Neuronal stem cell (in vitro differentiated cells): ENCODE results near the gene GPR55.

Experiments
- DNase-seq: peaks from one replicate; pipeline ENCODE4 v3.0.0-alpha.2; 2013; ENCODE audit warnings: low spot score
- H2AFZ ChIP-seq: one replicate; pipeline ENCODE4 v1.6.1; 2013; ENCODE audit warnings: mild to moderate bottlenecking, low read length, inconsistent platforms
- H2AK5ac ChIP-seq: 2 replicates; pipeline ENCODE4 v1.6.1; 2013; ENCODE audit warnings: low read depth, mild to moderate bottlenecking, inconsistent platforms, low read length, moderate library complexity, mixed read lengths
- H2BK120ac ChIP-seq: 2 replicates; pipeline ENCODE4 v1.6.1; 2013; ENCODE audit warnings: low read depth, mild to moderate bottlenecking, inconsistent platforms, low read length, moderate library complexity, mixed read lengths
- H2BK12ac ChIP-seq: one replicate; pipeline ENCODE4 v1.6.1; 2013; ENCODE audit warnings: low read length, inconsistent platforms
- H2BK15ac ChIP-seq: 2 replicates; pipeline ENCODE4 v1.6.1; 2013; ENCODE audit warnings: mild to moderate bottlenecking, low read length, inconsistent platforms, mixed read lengths
- H2BK5ac ChIP-seq: one replicate; pipeline ENCODE4 v1.6.1; 2013; ENCODE audit warnings: inconsistent platforms, mild to moderate bottlenecking, low read length, moderate library complexity
- H3K14ac ChIP-seq: one replicate; pipeline ENCODE4 v1.6.1; 2013; ENCODE audit warnings: low read length, inconsistent platforms
- H3K18ac ChIP-seq: 2 replicates; pipeline ENCODE4 v1.6.1; 2013; ENCODE audit warnings: low read length, inconsistent platforms
- H3K23ac ChIP-seq: 2 replicates; pipeline ENCODE4 v1.6.1; 2013; ENCODE audit warnings: low read depth, mild to moderate bottlenecking, mixed read lengths, low read length, inconsistent platforms; ENCODE audit not compliant: poor library complexity
- H3K27ac ChIP-seq: replicated peaks from 3 replicates; pipeline ENCODE4 v1.5.1; 2013; ENCODE audit warnings: low read length, inconsistent platforms
- H3K27me3 ChIP-seq, 3 experiments: 2 replicates each; pipeline ENCODE4 v1.6.1; 2013; ENCODE audit warnings: low read length in 3 of 3, mild to moderate bottlenecking in 2 of 3, inconsistent platforms in 1 of 3, low read depth in 1 of 3, mixed read lengths in 1 of 3, moderate library complexity in 1 of 3; ENCODE audit not compliant: control insufficient read depth in 3 of 3, insufficient read depth in 3 of 3
- H3K36me3 ChIP-seq, 2 donors: replicated peaks in 1 of 2; 2 replicates each; pipeline ENCODE4 v1.6.1; 2013; ENCODE audit warnings: low read length in 2 of 2; ENCODE audit not compliant: control insufficient read depth in 2 of 2, insufficient read depth in 2 of 2
- H3K4ac ChIP-seq: 2 replicates; pipeline ENCODE4 v1.6.1; 2013; ENCODE audit warnings: inconsistent platforms, mild to moderate bottlenecking, low read length, moderate library complexity
- H3K4me1 ChIP-seq, 2 donors: 1 replicate in 1 of 2; 2 replicates in 1 of 2; pipeline ENCODE4 v1.6.1; 2013; ENCODE audit warnings: low read length in 2 of 2, low read depth in 1 of 2; ENCODE audit not compliant: control insufficient read depth in 2 of 2, insufficient read depth in 1 of 2
- H3K4me2 ChIP-seq: one replicate; pipeline ENCODE4 v1.6.1; 2013; ENCODE audit warnings: mild to moderate bottlenecking, low read length, inconsistent platforms; ENCODE audit not compliant: insufficient read depth, poor library complexity, severe bottlenecking
- H3K4me3 ChIP-seq, 2 donors: 2 replicates each; pipeline ENCODE4 v1.5.1; 2013; ENCODE audit warnings: low read length in 2 of 2, mild to moderate bottlenecking in 2 of 2, inconsistent platforms in 1 of 2, moderate library complexity in 1 of 2
- H3K79me1 ChIP-seq: one replicate; pipeline ENCODE4 v1.6.1; 2013; ENCODE audit warnings: low read depth, mild to moderate bottlenecking, inconsistent platforms, low read length, moderate library complexity
- H3K9ac ChIP-seq: one replicate; pipeline ENCODE4 v1.6.1; 2013; ENCODE audit warnings: mild to moderate bottlenecking, low read depth, low read length, inconsistent platforms; ENCODE audit not compliant: poor library complexity
- H3K9me3 ChIP-seq, 2 donors: replicated peaks in 1 of 2; 2 replicates each; pipeline versions ENCODE3 to v1.6.1; 2013; ENCODE audit warnings: low read length in 2 of 2, mild to moderate bottlenecking in 2 of 2, inconsistent platforms in 1 of 2, low read depth in 1 of 2, mixed read lengths in 1 of 2, moderate library complexity in 1 of 2; ENCODE audit not compliant: control insufficient read depth in 2 of 2, insufficient read depth in 1 of 2
- H4K8ac ChIP-seq: one replicate; pipeline ENCODE4 v1.6.1; 2013; ENCODE audit warnings: low read depth, mild to moderate bottlenecking, inconsistent platforms, low read length, moderate library complexity
- H4K91ac ChIP-seq: one replicate; pipeline ENCODE4 v1.6.1; 2013; ENCODE audit warnings: low read length, low read depth, mild to moderate bottlenecking, inconsistent platforms; ENCODE audit not compliant: poor library complexity
- WGBS, 2 donors: extraction: QIAGEN DNeasy Blood & Tissue Kit; methylation state at CpG; one replicate each; pipeline ENCODE4 v1.1.7; 2013; ENCODE audit warnings: missing lambda C conversion rate in 2 of 2, mixed read lengths in 1 of 2; ENCODE audit not compliant: insufficient read length in 2 of 2, insufficient replicate concordance in 1 of 2; ENCODE audit errors: extremely low coverage in 2 of 2; 5-methylcytosine and 5-hydroxymethylcytosine counted together

GPR55 gene

DNA sequence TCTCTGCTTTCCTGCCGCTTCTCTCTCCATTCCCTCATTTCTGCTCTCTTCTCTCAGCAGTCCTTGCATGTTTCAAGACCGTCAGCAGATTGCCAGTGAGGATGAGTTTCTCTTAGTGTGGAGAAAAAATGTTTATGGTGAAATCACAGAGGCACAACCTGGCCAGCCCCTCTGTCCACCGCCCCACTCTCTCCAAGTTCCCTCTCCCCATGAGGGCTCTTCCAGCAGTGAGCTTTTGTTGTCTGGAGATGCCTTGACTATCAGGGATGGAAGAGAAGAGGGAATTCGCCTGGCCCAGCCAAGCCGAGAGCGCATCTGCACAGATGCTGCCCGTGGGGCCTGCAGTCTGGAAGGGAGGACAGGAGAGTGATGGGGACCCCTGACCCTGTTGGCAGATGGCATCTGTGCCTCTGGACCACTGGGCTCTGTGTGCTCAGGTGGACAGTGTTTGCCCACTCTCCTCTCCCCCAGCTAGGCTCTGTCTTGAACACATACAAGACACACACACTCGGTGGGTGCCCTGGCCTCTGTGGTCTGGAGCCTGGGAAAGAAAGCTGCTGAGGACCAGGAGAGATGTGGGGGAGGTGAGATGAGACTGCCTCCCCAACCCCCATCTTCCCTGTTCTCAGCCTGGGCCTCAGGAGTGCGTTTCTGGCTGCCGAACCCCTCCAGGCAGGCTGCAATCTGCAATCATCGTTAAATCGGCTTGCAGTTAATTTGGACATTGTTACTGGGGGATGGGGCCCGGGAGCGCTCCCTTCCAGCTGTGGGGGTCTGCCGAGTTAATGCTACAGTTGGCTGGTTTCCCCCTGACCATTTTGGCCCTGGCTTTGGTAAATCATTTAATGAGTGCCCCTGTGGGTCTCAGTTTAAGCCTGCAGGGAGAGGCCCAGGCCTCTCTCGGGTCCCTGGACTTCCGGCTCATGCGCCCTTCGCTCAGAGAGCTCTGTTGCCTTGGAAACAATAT, 55.8 kb downstream of the GPR55 start:
- WGBS, 2 donors, result no CpG with 5 or more reads among the region's 19 CpGs
- no peak for DNase-seq
- peak overlapping the region; percentile 70 for H4K8ac ChIP-seq

DNA sequence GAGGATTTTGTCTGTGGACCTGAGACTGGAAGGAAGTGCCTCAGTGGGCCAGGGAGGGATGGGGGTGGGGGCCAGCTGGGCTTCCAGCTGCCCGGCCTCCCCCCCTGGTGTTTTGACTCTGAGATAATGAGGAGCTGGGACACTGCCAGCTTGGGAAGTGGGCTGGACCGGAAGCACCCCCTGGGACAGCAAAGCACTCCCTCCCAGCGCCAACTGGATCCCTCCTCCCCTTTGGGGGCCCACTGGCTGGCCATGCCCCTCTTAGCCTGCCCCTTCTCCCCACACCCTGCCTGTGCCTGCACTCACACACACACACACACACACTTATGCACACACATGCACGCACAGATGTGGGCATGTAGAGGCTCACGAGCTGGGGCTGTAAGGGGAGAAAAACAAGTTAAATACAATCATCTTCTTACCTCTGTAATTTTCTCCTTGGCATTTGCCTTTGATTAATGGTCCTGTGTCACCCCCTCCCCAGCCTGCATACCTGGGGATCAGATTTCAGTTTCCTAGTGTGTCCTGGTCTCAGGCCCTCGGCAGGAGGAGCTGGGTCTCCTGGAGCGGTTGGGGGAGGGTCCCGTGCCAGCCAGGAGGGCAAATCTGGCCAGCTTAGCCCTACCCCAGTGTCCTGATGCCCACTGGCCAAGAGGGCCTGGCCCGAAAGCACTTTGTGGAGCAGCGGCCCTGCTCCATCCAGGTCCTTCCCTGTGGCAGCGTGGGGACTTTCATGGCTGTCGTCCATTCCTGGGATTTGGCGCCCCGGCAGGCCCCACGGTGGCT, 56.7 kb downstream of the GPR55 start:
- peak overlapping the region; percentile 96 for H3K18ac ChIP-seq
- peaks cover 0 to 23% of the 10 kb centered on the region in 2 donors for H3K36me3 ChIP-seq
- H3K4me2 ChIP-seq, result peak overlapping the region; percentile 45
- peak overlapping the region; percentile 61 for H3K23ac ChIP-seq
- no peaks in the 10 kb centered on the region for H3K9me3 ChIP-seq
- H3K4me3 ChIP-seq, result no peak overlapping the region
- peaks cover 53 to 58% of the 10 kb centered on the region in 2 donors for H3K4me1 ChIP-seq
- H3K4ac ChIP-seq, result no peak overlapping the region
- H3K9ac ChIP-seq, result peak overlapping the region; percentile 27
- WGBS, 2 donors, result no CpG with 5 or more reads among the region's 15 CpGs
- H3K79me1 ChIP-seq, result peaks cover 16% of the 10 kb centered on the region
- peak overlapping the region; percentile 70 for H4K8ac ChIP-seq
- H3K27ac ChIP-seq, result peak overlapping the region; percentile 51
- H2BK5ac ChIP-seq, result peak overlapping the region; percentile 58
- peak overlapping the region; percentile 87 for H2AK5ac ChIP-seq
- H2BK120ac ChIP-seq, result no peak overlapping the region
- H2BK15ac ChIP-seq, result peak overlapping the region; percentile 69
- peak overlapping the region; percentile 57 for H3K14ac ChIP-seq
- H3K27me3 ChIP-seq, result peaks cover 0 to 4% (median 0%) of the 10 kb centered on the region in 3 experiments
- peak overlapping the region; percentile 76 for H2BK12ac ChIP-seq
- no peak overlapping the region for H2AFZ ChIP-seq
- H4K91ac ChIP-seq, result no peak overlapping the region
- DNase-seq, result no peak

More for the DNA sequence above, 55.8 kb downstream of the GPR55 start:
- peak overlapping the region; percentile 87 for H2AK5ac ChIP-seq
- peak overlapping the region; percentile 64 for H3K9ac ChIP-seq
- peak overlapping the region; percentile 56 for H4K91ac ChIP-seq
- peak overlapping the region; percentile 51 for H2BK15ac ChIP-seq
- H3K36me3 ChIP-seq, result peaks cover 3 to 31% of the 10 kb centered on the region in 2 donors
- H3K27ac ChIP-seq, result peak overlapping the region; percentile 51
- peaks cover 15% of the 10 kb centered on the region for H3K79me1 ChIP-seq
- peak overlapping the region; percentile 0 for H3K23ac ChIP-seq
- peaks cover 53 to 58% of the 10 kb centered on the region in 2 donors for H3K4me1 ChIP-seq
- H3K4me2 ChIP-seq, result peak overlapping the region; percentile 45
- no peaks in the 10 kb centered on the region for H3K9me3 ChIP-seq
- no peak overlapping the region for H3K4ac ChIP-seq
- no peaks in the 10 kb centered on the region for H3K27me3 ChIP-seq
- no peak overlapping the region for H3K4me3 ChIP-seq
- peak overlapping the region; percentile 58 for H2BK5ac ChIP-seq
- peak overlapping the region; percentile 76 for H2BK12ac ChIP-seq
- H3K14ac ChIP-seq, result peak overlapping the region; percentile 32
- no peak overlapping the region for H2BK120ac ChIP-seq
- H3K18ac ChIP-seq, result peak overlapping the region; percentile 96
- H2AFZ ChIP-seq, result no peak overlapping the region

DNA sequence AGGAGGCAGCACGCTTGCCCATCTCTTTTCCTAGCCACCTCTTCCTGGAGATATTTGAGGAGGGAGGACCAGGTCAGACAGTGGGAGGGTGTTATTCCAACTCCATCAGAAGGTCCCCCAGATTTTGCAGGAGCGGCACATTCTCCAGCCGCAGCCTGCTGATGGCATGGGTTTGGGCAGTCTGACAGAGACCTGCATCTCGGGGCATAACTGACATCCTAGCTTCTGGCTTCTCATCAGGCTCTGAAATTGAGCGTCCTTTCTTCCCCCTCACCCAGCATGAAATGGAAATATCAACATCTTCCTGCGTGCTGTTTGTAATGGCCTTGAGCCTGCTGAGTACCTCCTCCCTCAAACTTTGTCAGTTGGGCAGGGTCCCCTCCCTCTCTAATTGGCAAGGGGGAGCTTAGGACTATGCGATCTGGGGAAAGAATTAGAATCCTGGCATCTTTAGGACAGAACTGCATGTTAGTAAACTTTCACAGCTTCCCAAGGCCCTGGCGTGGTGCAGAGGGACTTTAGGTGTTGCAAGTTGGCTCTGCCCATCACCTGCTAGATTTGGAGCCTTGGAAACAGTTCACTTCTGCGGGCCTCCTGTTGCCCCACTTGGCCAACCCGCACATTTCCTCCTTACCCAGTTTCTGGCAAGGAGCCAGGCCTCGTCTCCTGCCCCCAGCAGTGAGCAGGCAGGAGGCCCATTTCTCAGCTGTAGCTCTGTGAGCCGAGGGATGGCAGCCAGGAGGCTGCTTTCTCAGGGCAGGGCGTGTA, 58.1 kb downstream of the GPR55 start:
- Histone ChIP-seq H4K91ac (no peak overlapping the region), H3K23ac (no peak overlapping the region), H2BK15ac (peak overlapping the region; percentile 73), H3K18ac (peak overlapping the region; percentile 39), H3K4me3 (no peak overlapping the region), H3K9me3 (no peaks in the 10 kb centered on the region), H3K27me3 (peaks cover 0 to 17% (median 0%) of the 10 kb centered on the region in 3 experiments), H3K36me3 (peaks cover 0 to 13% of the 10 kb centered on the region in 2 donors), H3K4ac (peak overlapping the region; percentile 24), H2BK12ac (no peak overlapping the region), H4K8ac (no peak overlapping the region), H3K27ac (no peak overlapping the region), H2BK5ac (peak overlapping the region; percentile 91), H2AFZ (no peak overlapping the region), H2BK120ac (peak overlapping the region; percentile 64), H3K4me1 (peaks cover 53 to 56% of the 10 kb centered on the region in 2 donors), H3K79me1 (peaks cover 18% of the 10 kb centered on the region), H3K14ac (no peak overlapping the region), H2AK5ac (peak overlapping the region; percentile 92), H3K9ac (no peak overlapping the region), H3K4me2 (peak overlapping the region; percentile 83)
- DNase-seq, result no peak
- no CpG with 5 or more reads among the region's 13 CpGs for WGBS, 2 donors
